ENCODE results near the gene ZDHHC14.

Gene ZDHHC14

DNA sequence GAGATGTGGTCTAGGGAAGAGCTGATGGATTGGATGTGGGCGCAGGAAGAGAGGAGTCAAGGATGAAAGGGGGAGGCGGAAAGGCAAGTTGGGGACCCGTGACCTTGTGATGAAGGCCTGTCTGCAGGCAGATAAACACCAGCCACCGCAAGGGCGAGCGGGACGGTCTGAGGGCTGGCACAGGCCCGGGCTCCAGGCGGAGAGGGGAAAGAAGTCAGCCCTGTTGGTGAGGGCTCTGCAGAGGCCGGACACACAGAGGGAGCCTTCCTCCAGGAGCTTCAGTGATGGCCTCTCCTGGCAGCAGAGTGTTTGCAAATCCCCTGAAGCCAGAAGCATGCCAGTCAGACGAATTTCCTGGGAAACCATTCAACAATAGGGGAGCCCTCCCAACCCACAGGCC lies 112.2 kb downstream of the ZDHHC14 start:
- Histone ChIP-seq H3K4me1 (ENCODE audit: control insufficient read depth, insufficient read depth, low read length) (peaks cover 10% of the 10 kb centered on the region; the same call in 1 of the 2 replicates), H3K36me3 (ENCODE audit: control insufficient read depth, insufficient read depth, low read length) (no peaks in the 10 kb centered on the region), H3K27me3 (ENCODE audit: control insufficient read depth, insufficient read depth, low read length) (no peaks in the 10 kb centered on the region), H3K4me3 (ENCODE audit: low read depth, low read length) (no peak overlapping the region), H3K9me3 (ENCODE audit: control insufficient read depth, insufficient read depth, low read length) (no peaks in the 10 kb centered on the region), H3K27ac (ENCODE audit: low read depth, low read length) (no peak overlapping the region), H3K9ac (ENCODE audit: low read depth, low read length) (no peak overlapping the region)

DNA sequence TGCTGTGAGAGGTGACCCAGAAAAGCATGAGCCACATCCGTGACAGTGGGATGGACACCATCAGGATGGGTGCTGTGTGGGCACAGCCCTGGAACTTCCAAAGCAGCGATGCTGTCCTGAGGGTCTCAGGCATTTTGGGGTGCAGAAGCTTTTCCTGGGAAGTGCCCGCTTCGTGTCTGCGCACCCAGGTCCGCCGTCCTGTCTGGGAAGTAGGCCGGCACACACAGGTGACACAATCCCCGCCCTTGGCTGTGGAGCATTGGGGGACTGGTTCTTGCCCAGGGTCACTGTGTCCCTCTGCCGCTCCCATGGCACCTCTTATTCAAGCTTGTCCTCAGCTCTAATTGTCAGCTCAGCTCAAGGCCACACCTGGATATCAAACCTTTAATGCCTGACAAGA lies 112.6 kb downstream of the ZDHHC14 start:
- Histone ChIP-seq H3K9ac (ENCODE audit: low read depth, low read length) (no peak overlapping the region), H3K27ac (ENCODE audit: low read depth, low read length) (no peak overlapping the region), H3K4me1 (ENCODE audit: control insufficient read depth, insufficient read depth, low read length) (peaks cover 6% of the 10 kb centered on the region; the same call in 1 of the 2 replicates)

DNA sequence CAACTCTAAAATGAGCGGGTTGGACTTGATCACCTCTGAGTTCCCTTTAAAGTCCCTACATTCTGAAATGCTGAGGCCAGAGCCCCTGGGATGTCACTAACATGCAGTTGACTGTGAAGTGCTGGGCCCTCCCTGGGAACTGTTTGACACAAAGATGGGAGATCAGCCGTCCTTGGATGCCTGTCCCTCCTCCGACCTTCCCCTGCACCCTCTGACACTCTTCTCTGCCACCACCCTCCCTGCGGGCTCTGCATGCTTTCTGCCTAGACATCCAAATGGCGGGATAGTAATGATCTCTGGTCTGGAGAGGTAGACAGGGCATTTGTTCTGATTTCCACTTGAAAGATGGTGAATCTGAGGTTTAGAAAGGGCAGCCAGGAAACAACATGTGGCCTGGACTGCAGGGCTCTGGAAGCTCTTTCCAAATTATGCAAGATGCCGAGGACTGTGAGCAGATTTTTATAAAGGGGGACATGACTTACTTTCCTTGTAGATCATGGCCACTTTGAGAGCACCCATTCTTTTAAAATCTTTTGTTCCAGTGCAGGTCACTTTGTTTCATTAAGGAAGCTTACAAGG lies 113.2 kb downstream of the ZDHHC14 start:
- no peak overlapping the region for H3K4me3 ChIP-seq (ENCODE audit: low read depth, low read length)
- H3K36me3 ChIP-seq (ENCODE audit: control insufficient read depth, insufficient read depth, low read length) = no peaks in the 10 kb centered on the region
- H3K9ac ChIP-seq (ENCODE audit: low read depth, low read length) = no peak overlapping the region
- no peaks in the 10 kb centered on the region for H3K27me3 ChIP-seq (ENCODE audit: control insufficient read depth, insufficient read depth, low read length)
- H3K27ac ChIP-seq (ENCODE audit: low read depth, low read length) = no peak overlapping the region
- H3K9me3 ChIP-seq (ENCODE audit: control insufficient read depth, insufficient read depth, low read length) = no peaks in the 10 kb centered on the region
- H3K4me1 ChIP-seq (ENCODE audit: control insufficient read depth, insufficient read depth, low read length) = no peaks in the 10 kb centered on the region

More for the DNA sequence above, 112.6 kb downstream of the ZDHHC14 start:
- no peaks in the 10 kb centered on the region for H3K36me3 ChIP-seq (ENCODE audit: control insufficient read depth, insufficient read depth, low read length)
- no peaks in the 10 kb centered on the region for H3K9me3 ChIP-seq (ENCODE audit: control insufficient read depth, insufficient read depth, low read length)
- no peak overlapping the region for H3K4me3 ChIP-seq (ENCODE audit: low read depth, low read length)
- H3K27me3 ChIP-seq (ENCODE audit: control insufficient read depth, insufficient read depth, low read length) = no peaks in the 10 kb centered on the region

DNA sequence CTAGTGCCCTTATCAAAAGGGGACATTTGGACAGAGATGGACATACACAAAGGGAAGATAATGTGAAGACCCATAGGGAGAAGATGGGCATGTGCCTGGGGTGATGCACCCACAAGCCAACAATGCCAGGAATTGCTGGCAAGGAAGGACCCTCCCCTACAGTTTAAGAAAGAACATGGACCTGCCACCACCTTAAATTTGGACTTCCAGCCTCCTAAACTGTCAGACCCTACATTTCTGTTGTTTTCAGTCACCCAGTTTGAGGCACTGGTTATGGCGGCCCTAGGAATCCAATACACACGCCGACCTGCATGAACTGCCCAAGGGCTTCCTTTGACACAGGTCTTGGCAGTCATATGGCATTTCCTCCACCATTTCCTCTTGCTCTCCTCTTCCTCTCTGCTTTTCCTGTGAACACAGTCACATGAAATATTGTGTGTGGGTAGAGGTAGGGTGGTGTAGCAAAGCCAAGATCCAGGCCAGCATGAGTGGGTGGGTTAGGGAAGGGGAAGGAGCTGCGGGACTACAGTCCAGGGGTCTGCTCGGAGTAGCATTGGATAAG lies 115.6 kb downstream of the ZDHHC14 start:
- H3K27ac ChIP-seq (ENCODE audit: low read depth, low read length) = no peak overlapping the region
- H3K9me3 ChIP-seq (ENCODE audit: control insufficient read depth, insufficient read depth, low read length) = no peaks in the 10 kb centered on the region
- no peak overlapping the region for H3K4me3 ChIP-seq (ENCODE audit: low read depth, low read length)
- H3K27me3 ChIP-seq (ENCODE audit: control insufficient read depth, insufficient read depth, low read length) = no peaks in the 10 kb centered on the region
- no peak overlapping the region for H3K9ac ChIP-seq (ENCODE audit: low read depth, low read length)
- H3K36me3 ChIP-seq (ENCODE audit: control insufficient read depth, insufficient read depth, low read length) = no peaks in the 10 kb centered on the region
- no peaks in the 10 kb centered on the region for H3K4me1 ChIP-seq (ENCODE audit: control insufficient read depth, insufficient read depth, low read length)

DNA sequence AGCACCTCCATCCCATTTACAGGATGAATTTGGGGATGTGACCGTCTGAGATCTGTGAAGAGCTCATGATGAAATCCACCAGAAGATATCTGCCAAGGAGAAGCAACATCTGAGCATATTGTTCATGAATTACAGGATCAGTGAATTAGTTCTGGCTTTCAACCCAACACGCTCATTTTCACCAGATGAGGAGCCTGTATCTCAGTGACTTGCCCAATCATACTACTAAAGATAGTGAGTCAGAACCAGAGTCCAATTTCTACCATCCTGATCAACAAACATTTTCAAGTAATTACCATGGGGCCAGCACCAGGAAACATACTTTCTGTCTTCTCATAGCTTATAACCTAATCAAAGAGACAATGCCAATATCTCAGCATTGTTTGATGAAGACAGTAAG lies 116.6 kb downstream of the ZDHHC14 start:
- H3K27me3 ChIP-seq (ENCODE audit: control insufficient read depth, insufficient read depth, low read length) = no peaks in the 10 kb centered on the region
- no peak overlapping the region for H3K27ac ChIP-seq (ENCODE audit: low read depth, low read length)
- H3K9ac ChIP-seq (ENCODE audit: low read depth, low read length) = no peak overlapping the region
- no peaks in the 10 kb centered on the region for H3K9me3 ChIP-seq (ENCODE audit: control insufficient read depth, insufficient read depth, low read length)
- H3K36me3 ChIP-seq (ENCODE audit: control insufficient read depth, insufficient read depth, low read length) = no peaks in the 10 kb centered on the region
- H3K4me3 ChIP-seq (ENCODE audit: low read depth, low read length) = no peak overlapping the region
- no peaks in the 10 kb centered on the region for H3K4me1 ChIP-seq (ENCODE audit: control insufficient read depth, insufficient read depth, low read length)

DNA sequence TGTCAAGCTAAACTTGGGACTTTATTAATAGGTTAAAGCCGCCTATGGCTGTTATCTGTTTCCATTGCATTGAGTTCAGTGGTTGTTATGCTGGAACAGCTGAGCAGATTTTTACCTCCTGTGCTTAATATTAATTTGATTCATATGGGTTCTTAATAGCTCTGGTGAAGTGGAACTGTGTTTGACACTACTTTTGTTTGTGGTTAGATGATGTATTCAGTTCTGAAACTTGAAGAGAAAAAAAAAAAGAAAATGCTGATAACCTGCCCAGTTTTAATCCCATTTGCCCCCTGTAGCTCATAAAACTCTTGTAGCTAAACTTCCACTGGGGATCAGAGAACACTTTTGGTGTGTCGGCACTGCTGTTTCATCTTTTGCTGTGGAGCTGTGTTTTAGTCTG lies 117.8 kb downstream of the ZDHHC14 start:
- H3K4me1 ChIP-seq (ENCODE audit: control insufficient read depth, insufficient read depth, low read length) = no peaks in the 10 kb centered on the region
- H3K27ac ChIP-seq (ENCODE audit: low read depth, low read length) = no peak overlapping the region
- no peak overlapping the region for H3K4me3 ChIP-seq (ENCODE audit: low read depth, low read length)
- H3K9ac ChIP-seq (ENCODE audit: low read depth, low read length) = no peak overlapping the region
- no peaks in the 10 kb centered on the region for H3K27me3 ChIP-seq (ENCODE audit: control insufficient read depth, insufficient read depth, low read length)
- H3K9me3 ChIP-seq (ENCODE audit: control insufficient read depth, insufficient read depth, low read length) = no peaks in the 10 kb centered on the region
- H3K36me3 ChIP-seq (ENCODE audit: control insufficient read depth, insufficient read depth, low read length) = no peaks in the 10 kb centered on the region

DNA sequence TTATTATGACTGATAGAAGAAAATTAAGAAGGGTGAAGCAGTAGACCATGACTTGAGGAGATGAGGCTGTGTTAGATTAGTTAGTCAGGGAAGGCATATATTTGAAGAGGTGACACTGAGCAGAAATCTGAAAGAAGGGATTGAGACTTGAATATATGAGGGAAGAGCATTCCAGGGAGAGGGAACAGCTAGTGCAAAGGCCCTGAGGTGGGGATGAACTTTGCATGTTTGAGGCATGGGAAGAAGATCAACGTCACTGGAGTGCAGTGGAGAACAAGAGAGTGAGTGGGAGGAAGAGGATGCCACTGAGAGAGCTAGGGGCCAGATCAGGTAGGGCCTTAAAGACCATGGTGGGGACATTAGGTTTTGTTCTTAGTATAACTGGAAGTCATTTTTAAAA lies 119.0 kb downstream of the ZDHHC14 start:
- H3K27ac ChIP-seq (ENCODE audit: low read depth, low read length) = no peak overlapping the region
- 0 out of 2 replicates have a peak, but pooled peaks cover under 1% of the 10 kb centered on the region for H3K9me3 ChIP-seq (ENCODE audit: control insufficient read depth, insufficient read depth, low read length)
- no peak overlapping the region for H3K9ac ChIP-seq (ENCODE audit: low read depth, low read length)
- no peak overlapping the region for H3K4me3 ChIP-seq (ENCODE audit: low read depth, low read length)
- H3K36me3 ChIP-seq (ENCODE audit: control insufficient read depth, insufficient read depth, low read length) = no peaks in the 10 kb centered on the region
- no peaks in the 10 kb centered on the region for H3K27me3 ChIP-seq (ENCODE audit: control insufficient read depth, insufficient read depth, low read length)
- no peaks in the 10 kb centered on the region for H3K4me1 ChIP-seq (ENCODE audit: control insufficient read depth, insufficient read depth, low read length)

DNA sequence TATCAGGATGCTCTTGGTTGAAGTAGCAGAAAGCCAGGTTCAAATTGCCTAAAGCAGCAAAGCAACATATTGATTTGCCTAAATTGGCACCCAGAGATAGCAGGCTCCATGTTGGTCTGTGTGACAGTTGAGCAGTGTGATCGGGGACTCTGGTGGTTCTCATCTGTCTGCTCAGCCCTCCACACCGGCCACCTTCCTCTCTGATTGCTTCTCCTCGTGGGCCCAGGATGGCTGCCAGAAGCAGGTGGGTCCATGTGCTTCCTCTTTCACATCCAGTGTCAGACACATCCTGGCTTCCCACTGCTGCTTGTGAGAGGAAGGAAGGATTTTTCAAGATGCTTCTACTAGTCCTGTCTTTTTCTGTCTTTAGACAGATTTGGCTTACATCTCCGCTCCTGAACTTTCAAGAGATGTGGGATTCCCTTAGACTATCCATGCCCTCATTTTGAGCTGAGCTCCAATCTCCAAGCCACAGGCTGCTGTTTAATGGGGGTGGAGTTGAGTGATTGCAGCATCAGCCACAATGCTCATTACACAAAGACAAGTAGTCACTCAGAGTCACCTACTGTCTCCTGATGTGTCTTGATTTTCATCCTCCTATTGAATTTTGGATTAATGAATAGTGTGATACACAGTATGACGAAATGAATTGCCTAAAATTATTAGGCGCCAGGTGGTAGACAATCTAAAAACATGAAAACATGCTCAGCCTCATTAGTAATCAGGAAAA lies 122.2 kb downstream of the ZDHHC14 start:
- H3K9me3 ChIP-seq (ENCODE audit: control insufficient read depth, insufficient read depth, low read length) = peaks cover 20% of the 10 kb centered on the region
- H3K9ac ChIP-seq (ENCODE audit: low read depth, low read length) = no peak overlapping the region
- no peak overlapping the region for H3K4me3 ChIP-seq (ENCODE audit: low read depth, low read length)
- no peak overlapping the region for H3K27ac ChIP-seq (ENCODE audit: low read depth, low read length)
- no peaks in the 10 kb centered on the region for H3K4me1 ChIP-seq (ENCODE audit: control insufficient read depth, insufficient read depth, low read length)
- no peaks in the 10 kb centered on the region for H3K36me3 ChIP-seq (ENCODE audit: control insufficient read depth, insufficient read depth, low read length)
- no peaks in the 10 kb centered on the region for H3K27me3 ChIP-seq (ENCODE audit: control insufficient read depth, insufficient read depth, low read length)

DNA sequence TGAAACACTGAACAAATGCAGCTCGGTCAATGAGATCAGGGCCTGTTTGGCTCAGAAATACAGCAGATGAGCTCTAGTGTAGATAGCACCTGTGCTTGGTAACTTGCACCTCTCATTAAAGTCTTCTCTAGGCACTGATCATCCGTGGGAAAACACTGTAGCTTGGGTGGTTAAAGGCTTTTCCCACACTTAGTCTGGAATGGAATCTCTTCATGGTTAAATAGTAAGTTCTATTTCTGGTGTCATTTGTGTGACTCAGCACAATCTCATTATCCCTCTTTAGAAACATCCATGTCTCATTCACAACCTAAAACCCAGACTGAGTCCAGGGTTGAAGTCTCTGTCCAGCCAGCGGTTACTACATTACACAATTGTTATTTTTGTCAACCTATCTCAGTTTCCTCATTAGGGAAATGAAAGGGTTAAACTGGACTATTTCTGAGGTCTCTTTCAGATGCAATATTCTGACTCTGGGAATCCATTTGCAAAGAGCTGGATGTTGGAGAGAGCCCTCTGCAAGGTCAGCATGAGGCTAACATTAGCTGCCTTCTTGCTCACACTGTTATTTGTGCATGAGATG lies 125.0 kb downstream of the ZDHHC14 start:
- Histone ChIP-seq H3K27me3 (ENCODE audit: control insufficient read depth, insufficient read depth, low read length) (no peaks in the 10 kb centered on the region), H3K27ac (ENCODE audit: low read depth, low read length) (no peak overlapping the region), H3K9ac (ENCODE audit: low read depth, low read length) (no peak overlapping the region), H3K4me3 (ENCODE audit: low read depth, low read length) (no peak overlapping the region), H3K9me3 (ENCODE audit: control insufficient read depth, insufficient read depth, low read length) (peaks cover 20% of the 10 kb centered on the region), H3K4me1 (ENCODE audit: control insufficient read depth, insufficient read depth, low read length) (no peaks in the 10 kb centered on the region), H3K36me3 (ENCODE audit: control insufficient read depth, insufficient read depth, low read length) (no peaks in the 10 kb centered on the region)

DNA sequence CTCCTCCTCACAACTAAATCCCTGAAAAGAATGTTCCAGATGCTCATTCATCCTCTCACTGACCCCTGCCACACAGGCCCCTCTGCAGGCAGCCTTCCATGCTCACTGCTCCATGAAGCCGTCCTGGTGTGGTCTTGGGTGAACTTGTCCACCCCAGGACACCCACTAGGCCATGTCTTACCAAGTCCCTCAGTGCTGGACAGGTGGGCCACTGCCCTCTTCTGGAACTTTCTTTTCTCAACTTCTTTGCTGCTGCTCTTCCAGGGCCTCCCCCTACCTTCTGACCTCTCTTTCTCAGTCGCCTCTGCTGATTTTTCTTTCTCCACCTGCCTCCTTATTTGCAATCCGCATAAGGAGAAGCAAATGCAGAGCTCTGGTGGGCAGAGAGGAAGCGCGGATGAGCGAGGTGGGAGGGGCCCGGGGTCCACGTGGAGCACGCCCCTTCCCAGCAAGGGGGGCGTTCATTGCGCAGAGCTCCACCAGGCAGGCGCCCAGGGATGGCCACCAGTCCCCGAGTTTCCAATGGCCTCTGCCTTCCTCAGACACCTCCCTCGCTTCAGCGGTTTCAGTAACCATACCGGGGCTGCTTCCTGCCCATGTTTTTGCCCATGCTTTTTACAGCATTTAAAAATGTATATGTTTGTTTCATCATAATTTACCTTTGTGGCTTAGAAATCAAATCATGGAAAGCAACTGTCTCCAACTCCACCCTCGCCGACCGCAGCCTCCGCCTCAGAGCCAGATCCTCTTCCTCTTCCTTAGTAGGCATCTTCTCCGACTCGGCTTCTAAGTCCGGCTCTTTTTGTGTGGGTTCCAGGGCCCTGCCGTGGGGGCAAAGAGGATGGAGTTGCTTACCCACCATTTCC lies 129.6 kb downstream of the ZDHHC14 start:
- Histone ChIP-seq H3K27me3 (ENCODE audit: control insufficient read depth, insufficient read depth, low read length) (no peaks in the 10 kb centered on the region), H3K36me3 (ENCODE audit: control insufficient read depth, insufficient read depth, low read length) (no peaks in the 10 kb centered on the region), H3K4me3 (ENCODE audit: low read depth, low read length) (no peak overlapping the region), H3K4me1 (ENCODE audit: control insufficient read depth, insufficient read depth, low read length) (no peaks in the 10 kb centered on the region), H3K27ac (ENCODE audit: low read depth, low read length) (no peak overlapping the region), H3K9me3 (ENCODE audit: control insufficient read depth, insufficient read depth, low read length) (peaks cover 14% of the 10 kb centered on the region), H3K9ac (ENCODE audit: low read depth, low read length) (no peak overlapping the region)

Data from HUES48 (cell line).